HG02571 (cell line): ENCODE data around the gene BMF.
"Not testable (repeated sequence)": the region's sequence is repeated elsewhere in the genome, so short reads cannot be mapped to it uniquely, and the experiment has no call there.

ENCODE experiments used
- ATAC-seq: cut with Tn5 transposase; IDR thresholded peaks from one replicate; pipeline ENCODE4 v1.9.1; 2021; ENCODE audit warnings: mild to moderate bottlenecking, moderate library complexity; ENCODE audit not compliant: unreplicated experiment

Gene BMF

GRCh38 chr15:40088929-40089755 is 19.5 kb downstream of the BMF start:
- ATAC-seq = no peak

- ATAC-seq = no peak
Observed at GRCh38 chr15:40087991-40088928, 20.4 kb downstream of the BMF start.

GRCh38 chr15:40087068-40087810 is 21.4 kb downstream of the BMF start:
- ATAC-seq = no peak

GRCh38 chr15:40085266-40085665 is 23.4 kb downstream of the BMF start:
- ATAC-seq = no peak

GRCh38 chr15:40084650-40085049 is 24.0 kb downstream of the BMF start:
- ATAC-seq = no peak

GRCh38 chr15:40082195-40082883 is 26.3 kb downstream of the BMF start:
- no peak for ATAC-seq

- ATAC-seq = no peak
Observed at GRCh38 chr15:40081691-40082194, 26.9 kb downstream of the BMF start.

- no peak for ATAC-seq
Observed at GRCh38 chr15:40080847-40081246, 27.8 kb downstream of the BMF start.

- ATAC-seq = no peak
Observed at GRCh38 chr15:40080104-40080503, 28.6 kb downstream of the BMF start.

GRCh38 chr15:40079456-40079855 is 29.2 kb downstream of the BMF start:
- ATAC-seq = no peak

- no peak for ATAC-seq
Observed at GRCh38 chr15:40075298-40076044, 33.2 kb downstream of the BMF start.

- ATAC-seq = not testable (repeated sequence)
Observed at GRCh38 chr15:40074656-40075055, 34.0 kb downstream of the BMF start.

- ATAC-seq = not testable (repeated sequence)
Observed at GRCh38 chr15:40073716-40074490, 34.8 kb downstream of the BMF start.

- ATAC-seq = no peak
Observed at GRCh38 chr15:40072216-40072990, 36.3 kb downstream of the BMF start.

GRCh38 chr15:40070608-40071218 is 38.0 kb downstream of the BMF start:
- ATAC-seq = no peak

- no peak for ATAC-seq
Observed at GRCh38 chr15:40070166-40070557, 38.5 kb downstream of the BMF start.
